ENCODE data around the gene RGS9.
"Not testable (repeated sequence)": the region's sequence is repeated elsewhere in the genome, so short reads cannot be mapped to it uniquely, and the experiment has no call there.

GRCh38 chr17:65207448-65207847 is 70.3 kb downstream of the RGS9 start:
- not testable (repeated sequence) for TF ChIP-seq CTCF (conservative IDR thresholded peaks at IDR 0.05 in 1 of 2, IDR thresholded peaks at IDR 0.05 in 1 of 2; ENCODE audit: low read depth in 1 of 2, low read length in 2 of 2); EZH2 (IDR thresholded peaks at IDR 0.05; ENCODE audit: low read length, missing control alignments)

Data from fibroblast of lung (primary cell).